HAP-1 (cell line): ENCODE data around the gene PALLD.

ENCODE experiments used
- DNase-seq, 2 experiments: peaks; one replicate each; pipeline ENCODE4 v3.0.0-alpha.2; 2016 to 2020; ENCODE audit warnings: low spot score in 2 of 2
- H3K27me3 ChIP-seq: fragments of 250-450 bp; sonication (Bioruptor Pico); 2 replicates; pipeline ENCODE4 v1.5.1; 2020; ENCODE audit warnings: low read depth, mild to moderate bottlenecking, moderate library complexity
- H3K36me3 ChIP-seq: fragments of 250-450 bp; sonication (Bioruptor Pico); replicated peaks from 2 replicates; pipeline ENCODE4 v1.5.1; 2020; ENCODE audit warnings: mild to moderate bottlenecking
- H3K4me1 ChIP-seq: fragments of 250-450 bp; sonication (Bioruptor Pico); 2 replicates; pipeline ENCODE4 v1.5.1; 2020; ENCODE audit warnings: mild to moderate bottlenecking
- H3K4me3 ChIP-seq: fragments of 250-450 bp; sonication (Bioruptor Pico); 2 replicates; pipeline ENCODE4 v1.5.1; 2020; ENCODE audit warnings: mild to moderate bottlenecking, moderate library complexity
- H3K9me3 ChIP-seq: fragments of 250-450 bp; sonication (Bioruptor Pico); 2 replicates; pipeline ENCODE4 v1.5.1; 2020; ENCODE audit warnings: mild to moderate bottlenecking, moderate library complexity
- in situ Hi-C: fragments of 300-500 bp; cut with MboI; formaldehyde crosslinking; loops from 3 replicates; pipeline ENCODE4 v1.14.3; 2020; ENCODE audit warnings: low sequenced_read_pairs, inconsistent platforms, mixed read lengths

Gene PALLD

GRCh38 chr4:168540086-168540485, 43.2 kb downstream of the PALLD start:
- no peak overlapping the region for H3K4me3 ChIP-seq
- DNase-seq = no peak
- no peaks in the 10 kb centered on the region for H3K4me1 ChIP-seq
- no peaks in the 10 kb centered on the region for H3K36me3 ChIP-seq
- no peaks in the 10 kb centered on the region for H3K27me3 ChIP-seq
- in situ Hi-C loops = no loop called here
- H3K9me3 ChIP-seq = no peaks in the 10 kb centered on the region

GRCh38 chr4:168540503-168541265, 43.8 kb downstream of the PALLD start:
- Histone ChIP-seq H3K9me3 (no peaks in the 10 kb centered on the region), H3K36me3 (no peaks in the 10 kb centered on the region), H3K4me1 (peaks cover under 1% of the 10 kb centered on the region; the same call in 1 of the 2 replicates), H3K27me3 (no peaks in the 10 kb centered on the region), H3K4me3 (no peak overlapping the region)
- in situ Hi-C loops = no loop called here
- no peak for DNase-seq

- Histone ChIP-seq H3K9me3 (no peaks in the 10 kb centered on the region), H3K4me3 (no peak overlapping the region), H3K4me1 (peaks cover 3% of the 10 kb centered on the region; the same call in 1 of the 2 replicates), H3K36me3 (no peaks in the 10 kb centered on the region), H3K27me3 (no peaks in the 10 kb centered on the region)
- in situ Hi-C loops = no loop called here
- no peak for DNase-seq
Measured at GRCh38 chr4:168541266-168541953, 44.6 kb downstream of the PALLD start.

DNA sequence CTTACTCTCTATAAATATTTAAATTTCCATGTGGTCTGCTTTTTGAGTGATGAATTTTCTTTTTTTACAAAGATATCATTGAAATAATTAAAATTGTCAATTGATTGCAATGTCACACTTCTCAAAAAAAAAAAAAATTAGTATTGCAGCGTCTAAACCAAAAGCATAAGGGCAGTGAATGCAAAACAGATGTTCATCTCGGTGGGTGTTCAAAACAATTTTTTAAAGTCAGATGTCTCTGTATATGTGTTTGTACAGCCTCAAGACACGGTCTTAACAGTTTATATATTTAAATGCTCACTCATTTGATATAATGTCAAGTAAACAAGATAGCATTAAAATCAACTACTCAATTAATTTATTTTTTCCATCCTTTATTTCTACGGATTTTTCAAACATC, 52.3 kb downstream of the PALLD start:
- no peaks in the 10 kb centered on the region for H3K9me3 ChIP-seq
- H3K4me1 ChIP-seq = peaks cover 3% of the 10 kb centered on the region; the same call in 1 of the 2 replicates
- in situ Hi-C loops = no loop called here
- H3K27me3 ChIP-seq = no peaks in the 10 kb centered on the region
- H3K36me3 ChIP-seq = no peaks in the 10 kb centered on the region
- H3K4me3 ChIP-seq = no peak overlapping the region
- no peak for DNase-seq

DNA sequence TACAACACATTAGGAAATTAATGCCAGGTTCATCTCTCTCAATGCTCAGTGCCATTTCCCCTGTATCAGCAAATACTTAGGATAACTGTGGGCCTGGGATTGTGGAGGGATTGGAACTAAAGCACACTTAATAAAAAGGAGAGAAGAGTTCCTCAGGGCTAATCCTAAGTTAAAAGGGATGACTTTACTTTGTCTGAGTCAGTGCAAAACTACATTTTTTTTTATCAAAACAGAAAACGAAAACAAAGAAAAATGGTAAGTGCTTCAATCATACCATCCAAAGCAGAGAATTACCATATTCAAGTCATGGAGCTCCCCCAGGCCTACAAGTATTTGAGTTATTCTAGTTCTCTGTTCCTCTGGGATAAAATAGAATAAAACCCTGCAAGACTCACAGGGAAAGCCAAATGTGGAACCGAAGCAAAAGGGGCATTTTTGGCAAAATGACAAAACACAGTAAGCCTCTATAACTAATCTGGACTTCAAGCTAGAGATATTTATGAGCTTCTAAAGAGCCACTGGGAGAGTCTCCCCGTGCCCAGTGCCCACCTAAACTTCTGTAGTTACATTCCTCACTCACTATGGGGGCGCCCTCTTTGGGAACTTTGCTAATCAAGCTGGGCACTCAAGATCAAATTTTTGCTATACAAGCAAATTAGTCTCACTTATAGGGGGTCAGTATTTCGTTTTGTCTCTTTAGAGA, 53.4 kb downstream of the PALLD start:
- in situ Hi-C loops = no loop called here
- DNase-seq = no peak
- Histone ChIP-seq H3K27me3 (no peaks in the 10 kb centered on the region), H3K4me1 (peaks cover 3% of the 10 kb centered on the region; the same call in 1 of the 2 replicates), H3K36me3 (no peaks in the 10 kb centered on the region), H3K4me3 (no peak overlapping the region), H3K9me3 (no peaks in the 10 kb centered on the region)

DNA sequence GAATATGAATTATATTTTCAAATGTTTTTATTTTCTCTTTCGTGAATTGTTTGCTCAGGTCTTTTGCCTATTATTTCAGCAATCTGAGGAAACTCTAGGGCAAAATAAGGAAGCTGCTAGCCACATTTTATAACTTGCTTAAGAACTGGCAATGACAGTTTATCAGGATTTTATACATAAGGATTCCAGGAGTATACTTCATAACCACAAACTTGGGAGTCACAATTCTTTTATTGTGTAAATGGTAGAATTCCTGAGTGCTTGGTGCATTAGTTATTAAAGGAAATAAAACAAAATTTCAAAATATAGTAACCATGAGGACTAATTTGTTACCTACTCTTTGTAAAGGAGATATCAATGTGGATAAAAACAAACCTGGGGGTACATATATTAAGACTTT, 54.4 kb downstream of the PALLD start:
- Histone ChIP-seq H3K36me3 (no peaks in the 10 kb centered on the region), H3K4me1 (no peaks in the 10 kb centered on the region), H3K27me3 (no peaks in the 10 kb centered on the region), H3K9me3 (no peaks in the 10 kb centered on the region), H3K4me3 (no peak overlapping the region)
- DNase-seq = no peak
- in situ Hi-C loops = no loop called here

DNA sequence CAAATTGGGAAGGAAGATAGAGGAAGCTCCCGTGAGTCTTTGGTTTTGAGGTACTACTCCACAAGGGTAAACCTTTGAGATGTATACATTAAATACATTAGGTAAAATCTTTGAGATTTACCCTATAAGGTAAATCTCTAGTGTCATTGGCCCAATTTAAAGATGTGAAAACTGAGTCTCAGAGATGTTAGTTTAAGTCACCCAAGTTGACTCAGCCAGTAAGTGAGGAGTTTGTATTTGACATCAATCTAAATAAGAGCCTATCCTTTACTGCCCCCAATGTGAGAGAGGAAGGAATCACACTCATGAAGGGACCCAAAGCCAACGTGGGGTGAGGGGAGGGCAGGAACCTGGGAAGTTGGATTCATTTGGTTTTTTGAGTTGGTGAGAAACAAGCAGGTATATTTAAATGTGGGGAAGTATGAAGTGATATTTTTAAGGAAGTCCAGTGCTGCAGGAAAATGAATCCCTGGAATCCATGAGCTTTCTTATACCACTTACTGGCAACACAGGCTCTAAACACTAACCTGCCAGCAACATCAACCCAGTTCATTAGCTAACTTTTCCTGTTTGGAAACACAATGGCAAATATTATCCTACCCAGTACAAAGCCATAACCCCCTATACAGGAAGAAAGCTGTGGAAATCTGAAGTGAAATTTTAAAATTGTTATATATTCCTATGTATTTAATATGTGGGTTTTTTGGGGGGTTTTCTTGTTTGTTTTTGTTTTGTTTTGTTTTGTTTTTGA, 55.3 kb downstream of the PALLD start:
- DNase-seq = no peak
- H3K36me3 ChIP-seq = no peaks in the 10 kb centered on the region
- H3K4me3 ChIP-seq = no peak overlapping the region
- H3K9me3 ChIP-seq = no peaks in the 10 kb centered on the region
- in situ Hi-C loops = no loop called here
- no peaks in the 10 kb centered on the region for H3K4me1 ChIP-seq
- no peaks in the 10 kb centered on the region for H3K27me3 ChIP-seq

- Histone ChIP-seq H3K4me1 (peaks cover 7% of the 10 kb centered on the region), H3K9me3 (no peaks in the 10 kb centered on the region), H3K4me3 (no peak overlapping the region), H3K27me3 (no peaks in the 10 kb centered on the region), H3K36me3 (no peaks in the 10 kb centered on the region)
- in situ Hi-C loops = no loop called here
- DNase-seq = no peak
Measured at GRCh38 chr4:168553714-168554370, 57.0 kb downstream of the PALLD start.

GRCh38 chr4:168555437-168555836, 58.6 kb downstream of the PALLD start:
- no peaks in the 10 kb centered on the region for H3K36me3 ChIP-seq
- H3K27me3 ChIP-seq = no peaks in the 10 kb centered on the region
- no peak overlapping the region for H3K4me3 ChIP-seq
- no peak for DNase-seq
- H3K4me1 ChIP-seq = peaks cover 14% of the 10 kb centered on the region
- no peaks in the 10 kb centered on the region for H3K9me3 ChIP-seq
- in situ Hi-C loops = no loop called here

DNA sequence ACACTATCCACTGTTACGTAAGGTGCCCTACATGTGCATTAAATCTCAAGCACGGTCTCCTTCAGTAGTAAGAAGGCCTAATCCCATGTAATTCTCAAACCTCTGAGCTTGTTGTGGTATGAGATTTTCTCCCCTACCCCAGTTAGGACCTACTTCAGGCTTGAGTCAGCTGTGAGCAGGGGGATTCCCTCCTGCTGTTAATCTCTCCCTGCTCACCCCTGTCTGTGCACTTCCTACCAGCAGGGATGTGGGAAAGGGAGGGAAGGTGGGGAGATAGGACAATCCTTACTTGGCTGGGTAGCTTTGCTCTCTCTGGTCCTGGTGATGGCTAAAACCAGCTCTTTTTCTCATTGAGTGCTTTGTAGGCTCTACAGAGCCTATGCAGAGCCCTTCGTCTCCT, 60.8 kb downstream of the PALLD start:
- Histone ChIP-seq H3K4me3 (no peak overlapping the region), H3K4me1 (peaks cover 24% of the 10 kb centered on the region), H3K36me3 (no peaks in the 10 kb centered on the region), H3K27me3 (no peaks in the 10 kb centered on the region), H3K9me3 (no peaks in the 10 kb centered on the region)
- DNase-seq = no peak
- in situ Hi-C loops = no loop called here

- Histone ChIP-seq H3K4me1 (peaks cover 26% of the 10 kb centered on the region), H3K4me3 (no peak overlapping the region), H3K36me3 (no peaks in the 10 kb centered on the region), H3K9me3 (no peaks in the 10 kb centered on the region), H3K27me3 (no peaks in the 10 kb centered on the region)
- in situ Hi-C loops = no loop called here
- DNase-seq = peak in 1 of 2 experiments; percentile 54
Measured at GRCh38 chr4:168558599-168558998, 61.7 kb downstream of the PALLD start.

- in situ Hi-C loops = no loop called here
- Histone ChIP-seq H3K27me3 (no peaks in the 10 kb centered on the region), H3K9me3 (no peaks in the 10 kb centered on the region), H3K36me3 (no peaks in the 10 kb centered on the region), H3K4me3 (no peak overlapping the region), H3K4me1 (peaks cover 35% of the 10 kb centered on the region)
- no peak for DNase-seq
Measured at GRCh38 chr4:168560184-168561180, 63.6 kb downstream of the PALLD start.
